Ammon's horn (tissue), 1 donor: ENCODE data around the gene PPP1R17.

Experiments used
- DNase-seq: peaks from one replicate; pipeline ENCODE4 v3.0.0-alpha.2; 2016; ENCODE audit warnings: low spot score

PPP1R17 gene

DNA sequence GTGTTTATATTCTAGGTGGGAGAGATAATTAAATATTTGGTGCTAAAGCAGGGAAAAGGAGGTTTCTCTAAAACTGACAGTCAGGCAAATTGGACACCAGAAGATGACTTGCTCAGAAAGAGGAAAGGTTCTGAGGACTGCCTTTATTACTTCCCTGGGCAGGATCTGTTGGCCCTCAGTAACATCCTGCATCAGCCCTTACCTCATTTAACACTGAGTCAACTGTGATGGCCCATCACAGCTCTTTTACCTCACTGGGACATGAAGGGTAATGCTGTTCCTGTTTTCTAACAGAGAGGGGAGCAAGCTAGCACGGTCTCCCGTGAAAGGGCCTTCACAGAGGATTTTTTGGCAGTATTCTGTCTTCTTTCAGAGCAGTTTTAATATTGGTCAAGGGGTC lies 12.0 kb downstream of the PPP1R17 start:
- DNase-seq = no peak

DNA sequence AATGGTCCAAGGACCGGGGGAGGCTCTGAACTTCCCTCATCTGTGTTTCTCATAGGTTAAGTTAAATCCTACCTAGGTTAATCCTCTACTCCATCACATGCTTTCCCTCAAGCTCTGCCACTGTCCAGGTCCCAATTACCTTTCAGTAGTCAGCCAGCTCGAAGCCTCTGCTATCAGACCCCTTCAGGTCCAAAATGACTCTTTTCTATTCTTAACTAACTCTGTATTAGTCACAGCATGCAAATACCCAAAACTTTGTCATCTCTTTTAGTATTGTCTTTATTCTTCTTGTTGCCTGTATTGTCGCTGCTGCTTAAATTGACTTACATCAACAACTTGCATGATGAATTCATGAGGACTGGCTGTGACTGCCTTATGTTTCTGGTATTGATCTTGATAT lies 15.3 kb downstream of the PPP1R17 start:
- no peak for DNase-seq

DNA sequence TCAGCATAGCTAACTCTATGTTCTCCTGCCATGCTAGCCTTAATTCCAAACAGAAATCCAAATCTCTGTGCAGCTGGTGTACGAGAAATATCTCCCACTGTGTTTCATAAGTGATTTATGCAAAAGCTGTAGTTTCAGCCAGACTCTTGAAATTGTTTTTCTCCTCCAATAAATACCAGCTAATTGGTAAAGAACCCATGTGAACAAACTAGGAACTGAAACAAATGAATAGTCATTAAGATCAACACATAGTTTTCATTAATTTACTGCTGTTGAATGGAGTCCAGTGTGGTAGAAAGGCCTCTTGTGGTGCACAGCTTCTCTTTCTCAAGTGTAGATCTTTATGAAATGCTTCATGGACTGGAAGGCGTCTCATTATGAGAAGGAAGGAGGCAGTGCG lies 18.4 kb downstream of the PPP1R17 start:
- no peak for DNase-seq

DNA sequence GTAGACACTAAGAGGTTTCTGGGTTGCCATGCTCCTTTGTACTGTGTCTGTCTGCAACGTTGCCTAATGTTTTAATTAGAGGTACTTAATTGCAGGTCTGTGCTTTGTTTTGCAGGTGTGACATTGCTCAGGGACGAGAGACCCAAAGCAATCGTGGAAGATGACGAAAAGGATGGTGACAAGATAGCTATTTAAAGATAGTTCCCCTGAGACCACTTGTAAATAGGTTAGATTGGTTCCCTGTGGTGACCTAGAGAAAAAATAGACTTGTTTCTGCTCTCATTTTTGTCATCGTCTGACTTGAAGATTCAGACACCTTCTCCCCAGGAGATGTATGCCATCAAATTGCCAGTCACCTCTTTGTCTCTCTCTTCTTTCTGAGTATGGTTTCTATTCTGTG lies 20.1 kb downstream of the PPP1R17 start:
- DNase-seq = no peak

DNA sequence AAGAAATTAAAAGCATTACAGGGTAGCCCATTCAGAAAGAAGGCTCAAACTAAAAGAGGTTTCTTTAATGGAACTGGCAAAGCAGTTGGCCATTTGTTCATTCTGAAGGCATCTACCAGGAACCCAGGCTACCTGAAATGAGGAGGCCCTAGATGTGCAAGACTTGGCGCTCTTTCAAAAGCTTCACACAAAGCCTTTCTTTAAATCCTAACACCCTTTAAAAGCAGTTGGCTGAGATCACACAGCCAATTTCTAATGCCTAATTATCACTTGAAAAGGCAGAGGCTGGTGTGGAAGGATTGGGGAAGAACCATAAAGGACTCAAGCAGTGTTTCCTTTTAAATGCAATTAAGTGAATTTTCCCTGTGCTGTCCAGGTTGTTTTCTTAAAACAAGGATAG lies 23.2 kb downstream of the PPP1R17 start:
- peak; percentile 16 for DNase-seq

DNA sequence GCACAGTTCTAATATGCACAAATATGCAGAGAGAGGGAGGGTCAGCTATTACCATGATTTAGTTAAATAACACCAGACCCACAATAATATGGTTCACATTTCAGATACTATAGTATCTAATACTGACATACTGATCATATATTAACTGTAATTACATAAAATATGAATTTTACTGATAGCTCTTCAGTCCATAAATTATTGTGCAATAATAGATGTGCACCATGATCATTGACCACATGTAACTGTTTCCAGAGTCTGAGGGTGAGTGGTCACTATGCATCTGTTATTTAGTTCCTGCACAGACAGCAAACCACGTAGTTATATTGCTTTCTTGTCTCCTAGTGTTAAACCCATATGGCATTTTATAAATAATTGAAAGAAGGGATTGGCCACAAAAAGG lies 29.3 kb downstream of the PPP1R17 start:
- DNase-seq = no peak

DNA sequence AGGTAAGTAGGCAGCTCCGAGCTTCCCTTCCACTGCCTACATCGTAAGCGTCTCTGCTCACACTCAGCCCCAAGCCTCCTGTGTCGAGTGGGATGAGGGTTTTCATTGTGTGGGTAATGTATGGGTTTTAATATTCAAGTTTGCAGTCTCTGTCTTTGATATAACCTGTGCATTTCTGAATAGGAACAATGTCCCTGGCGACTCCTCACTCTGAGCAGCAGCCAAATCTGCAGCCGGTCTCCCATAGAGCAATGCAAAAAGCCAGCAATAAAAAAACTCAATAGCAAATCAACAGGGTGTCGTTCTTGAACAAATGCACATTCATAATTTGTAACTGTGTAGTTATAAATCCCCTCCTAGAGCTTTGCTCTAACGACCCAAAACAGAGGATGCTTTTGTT lies 33.4 kb downstream of the PPP1R17 start:
- no peak for DNase-seq

DNA sequence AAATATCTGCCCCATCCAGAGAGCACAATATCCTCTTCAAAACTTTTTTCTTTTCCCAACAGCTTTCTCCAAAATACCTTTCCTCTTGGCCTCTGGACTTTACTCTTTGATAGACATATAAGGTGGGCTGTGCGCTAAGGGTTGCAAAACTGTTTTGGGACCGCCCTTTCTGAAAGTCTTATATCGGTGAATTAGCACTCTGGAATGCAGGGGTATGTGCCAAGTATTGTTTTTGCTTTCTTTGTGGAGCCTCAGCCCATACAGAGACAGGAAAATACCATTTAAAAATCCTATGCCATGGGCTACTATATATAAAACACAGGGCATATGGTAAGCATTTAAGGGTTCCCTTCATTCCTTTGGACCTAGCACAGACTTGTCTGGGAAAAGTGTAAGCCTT lies 37.7 kb downstream of the PPP1R17 start:
- DNase-seq = no peak

DNA sequence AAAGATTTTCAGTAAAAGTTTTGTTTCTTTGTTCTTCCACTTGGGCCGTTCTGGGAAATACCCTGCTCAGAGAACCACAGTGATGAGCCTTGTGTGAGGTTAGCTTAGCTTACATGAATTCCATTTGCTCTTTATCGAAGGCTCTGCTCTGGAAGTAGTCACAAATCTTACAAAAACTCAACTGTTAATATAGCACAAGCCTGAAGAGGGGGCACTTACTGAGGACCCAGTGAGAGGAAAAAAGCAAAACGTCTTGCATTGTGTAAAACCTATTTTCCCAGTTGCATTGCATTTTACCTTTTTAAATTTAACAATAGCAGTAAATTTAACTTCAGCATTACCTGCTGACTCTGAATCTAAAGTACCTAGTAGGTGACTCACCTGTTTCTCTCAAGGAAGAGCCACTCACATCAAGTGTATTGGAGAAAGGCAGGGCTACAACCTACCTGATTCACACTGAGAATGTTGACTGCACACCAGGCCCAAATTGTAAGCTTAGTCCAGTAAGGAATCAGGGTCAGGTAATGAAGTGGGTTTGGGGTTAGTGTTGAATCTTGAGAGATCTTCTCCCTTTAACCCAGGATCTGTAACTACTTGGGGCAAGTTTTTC lies 42.3 kb downstream of the PPP1R17 start:
- DNase-seq = no peak

DNA sequence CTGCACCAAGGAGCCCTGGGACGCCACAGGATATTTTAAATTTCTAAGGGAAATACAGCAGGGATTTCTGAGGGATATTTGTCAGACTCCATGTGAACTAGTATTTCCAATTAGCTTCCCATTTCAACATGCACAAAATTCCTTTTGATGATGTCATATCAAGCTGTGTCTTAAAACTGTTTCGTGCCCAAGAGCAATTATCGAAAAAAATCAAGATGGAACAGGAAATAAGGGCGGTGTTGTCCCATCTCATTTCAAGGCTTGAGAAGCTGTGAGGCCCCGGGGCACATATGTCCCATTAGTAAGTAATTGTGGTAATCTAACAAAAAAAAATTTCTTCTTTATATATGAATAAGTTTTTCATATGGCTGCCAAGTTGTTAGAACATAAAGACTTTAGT lies 47.4 kb downstream of the PPP1R17 start:
- DNase-seq = no peak

DNA sequence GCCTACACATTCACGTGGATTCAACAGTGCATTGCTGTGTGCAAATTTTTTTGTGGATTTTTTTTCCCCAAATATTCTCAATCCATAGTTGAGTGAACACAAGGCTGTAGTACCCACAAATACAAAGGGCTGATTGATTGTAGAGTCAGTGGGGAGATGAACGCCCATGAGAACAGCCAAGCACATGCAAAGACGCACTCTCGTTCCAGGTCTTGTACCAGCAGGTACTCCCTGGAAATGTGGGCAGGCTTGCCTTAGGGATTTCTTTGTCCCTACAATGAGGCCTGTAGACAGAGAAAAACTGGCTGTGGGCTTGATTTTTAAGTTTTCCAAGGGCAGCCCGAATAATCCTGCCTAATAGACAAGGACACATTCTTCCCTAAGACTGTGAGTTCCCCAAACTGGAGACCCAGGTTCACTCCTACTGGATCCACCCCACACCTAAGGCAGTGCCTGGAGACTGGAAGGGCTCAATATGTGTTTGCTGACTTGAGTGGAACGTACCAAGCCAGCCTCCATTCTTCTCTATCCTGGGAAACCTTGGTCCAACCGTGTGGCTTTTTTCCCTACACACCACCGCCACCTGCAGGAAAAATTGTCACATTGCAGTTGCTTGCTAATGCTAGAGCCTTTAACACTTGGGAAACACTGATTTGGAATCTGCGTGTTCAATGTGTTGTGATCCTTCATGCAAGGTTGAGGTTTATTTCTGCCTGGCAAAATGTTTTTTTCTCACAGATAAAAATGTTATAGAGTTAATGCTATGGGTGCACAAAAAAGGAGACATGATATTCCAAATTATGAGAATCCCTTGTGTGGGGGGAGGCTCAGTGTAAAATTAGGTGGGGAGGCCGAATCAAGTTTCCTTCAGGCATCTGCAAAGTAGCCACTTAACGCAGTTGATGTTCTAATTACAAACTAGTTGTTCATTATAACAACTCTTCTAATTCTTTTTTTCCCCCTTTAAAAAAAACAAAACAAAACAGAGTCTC lies 49.3 kb downstream of the PPP1R17 start:
- peak; percentile 87 for DNase-seq

DNA sequence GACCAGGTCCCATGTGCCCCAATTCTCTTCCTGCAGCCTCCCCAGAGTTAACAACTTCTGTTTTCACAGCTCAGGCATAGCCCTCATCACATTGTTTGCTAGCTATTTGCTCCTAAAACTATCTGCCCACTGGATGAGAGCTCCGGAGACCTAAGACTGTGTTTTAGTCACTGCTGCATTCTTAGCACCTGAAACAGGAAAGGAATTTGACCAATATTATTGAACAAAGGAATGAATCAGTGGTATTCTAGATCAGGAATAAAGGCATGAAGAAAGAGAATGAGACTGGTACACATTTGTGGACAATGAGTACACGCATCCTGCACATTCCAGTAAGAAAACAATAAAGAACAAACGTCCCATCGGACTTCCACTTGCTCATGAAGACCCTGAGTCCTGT lies 54.8 kb downstream of the PPP1R17 start:
- DNase-seq = no peak

DNA sequence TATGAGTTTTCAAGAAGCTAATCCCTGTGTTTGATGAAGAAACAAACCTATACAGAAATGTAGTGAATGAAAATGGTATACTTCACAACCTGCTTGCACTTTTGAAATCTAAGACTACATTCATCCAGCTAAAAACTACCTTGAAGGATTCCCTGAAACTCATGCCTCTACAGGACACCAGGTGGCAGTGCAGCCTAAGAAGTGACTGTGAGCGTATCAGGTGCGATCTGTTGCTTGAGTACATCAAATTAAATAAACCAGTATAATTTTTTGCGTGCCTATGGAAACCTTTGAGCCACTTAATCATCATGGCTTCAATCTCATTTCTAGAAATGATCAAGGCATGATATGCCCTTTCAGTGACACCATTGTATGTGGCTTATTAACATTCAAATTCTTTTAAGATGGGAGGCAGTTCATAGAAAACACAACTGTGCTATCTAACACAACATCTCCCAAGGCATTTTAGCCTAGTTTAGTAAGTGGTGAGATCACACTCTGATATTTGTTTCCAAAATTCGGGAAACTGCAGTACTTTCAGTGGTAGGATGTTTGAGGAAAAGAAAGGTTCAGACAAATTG lies 57.4 kb downstream of the PPP1R17 start:
- DNase-seq = peak; percentile 91

DNA sequence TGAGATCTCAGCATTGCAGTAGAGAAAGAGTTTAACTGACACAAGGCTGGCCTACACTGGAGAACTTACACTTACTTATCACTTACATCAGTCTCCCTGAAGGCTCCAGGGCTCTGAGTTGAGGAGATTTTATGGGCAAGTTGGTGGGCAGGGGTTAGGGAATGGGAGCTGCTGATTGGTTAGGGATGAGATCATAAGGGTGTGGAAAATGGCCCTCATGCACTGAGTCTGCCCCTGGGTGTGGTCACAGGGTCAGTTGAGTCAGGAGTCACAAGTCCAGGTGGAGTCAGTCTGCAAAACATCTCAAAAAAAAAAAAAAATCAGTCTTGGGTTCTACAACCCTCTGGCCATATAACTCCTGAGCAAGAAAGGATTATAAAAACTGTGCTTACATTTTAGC lies 60.5 kb downstream of the PPP1R17 start:
- no peak for DNase-seq

DNA sequence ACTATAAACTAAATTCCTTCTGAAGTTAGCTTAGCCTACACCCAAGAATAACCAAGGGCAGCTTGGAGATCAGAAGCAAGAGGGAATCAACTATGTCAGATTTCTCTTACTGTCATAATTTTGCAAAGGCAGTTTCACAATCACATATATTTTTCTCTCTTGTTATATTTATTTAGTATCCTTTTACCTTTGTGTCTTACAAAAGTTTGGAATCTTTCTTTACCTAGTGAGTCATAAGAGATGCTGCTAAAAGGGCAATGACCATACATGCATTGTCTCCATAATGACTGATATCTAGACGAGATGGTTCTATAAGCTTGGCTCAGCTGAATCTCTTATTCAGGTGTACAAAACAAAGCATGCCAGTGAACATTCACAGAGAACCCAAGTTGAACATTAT lies 61.1 kb downstream of the PPP1R17 start:
- no peak for DNase-seq

DNA sequence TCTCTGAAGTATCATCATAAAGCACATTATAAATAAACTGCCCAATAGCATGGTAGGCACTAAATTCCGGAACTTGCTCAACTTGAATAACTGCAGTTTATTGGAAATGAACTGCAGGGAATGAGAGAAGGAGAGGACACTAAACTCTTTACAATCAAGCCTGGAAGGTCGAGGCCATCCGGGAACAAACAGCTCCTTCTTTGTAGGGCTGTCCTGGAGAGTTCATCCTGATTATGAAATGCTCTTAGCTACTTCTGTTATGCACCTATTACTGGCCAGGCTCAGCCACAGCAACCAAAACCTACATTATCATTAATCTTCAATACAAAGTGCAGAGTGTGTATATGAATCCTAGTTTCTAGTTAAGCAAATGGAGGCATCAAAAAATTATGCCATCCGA lies 64.7 kb downstream of the PPP1R17 start:
- DNase-seq = no peak
